ENCODE results near the gene ZBTB20. TPM values are rescaled to one million over a fixed set of nuclear protein-coding genes. Genes with fewer than 3 reads are reported as not detected.

ZBTB20 gene
- total and polyA plus RNA-seq, 4 donors = 0.74 to 77.1 (median 27.9) TPM

DNA sequence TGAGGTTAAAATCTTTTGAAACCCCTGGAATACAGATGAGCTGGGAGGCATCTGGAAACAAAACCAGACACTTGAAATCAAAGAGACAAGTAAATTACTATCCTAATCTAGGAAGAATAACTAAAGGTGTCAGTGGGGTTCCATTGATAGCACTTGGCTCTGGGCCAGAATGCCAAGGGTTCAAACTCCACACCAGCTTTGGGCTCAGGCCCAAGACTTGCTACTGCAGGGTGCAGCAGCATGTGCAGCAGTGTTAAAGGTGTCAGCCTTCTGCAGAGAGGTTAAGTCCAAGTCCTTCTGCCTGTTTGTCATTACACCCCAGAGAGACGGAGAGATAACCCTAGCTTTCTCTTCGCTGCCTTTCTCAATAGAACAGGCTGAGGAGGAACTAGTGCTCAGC, 579.3 kb downstream of the ZBTB20 start:
- WGBS, 2 donors = 93 to 96% methylated on average over 2 of the region's 2 CpGs
- H3K27me3 ChIP-seq (ENCODE audit: control insufficient read depth in 3 of 3, insufficient read depth in 3 of 3, low read length in 2 of 3) = no peaks in the 10 kb centered on the region
- DNase-seq (no peak), ATAC-seq (ENCODE audit: insufficient read depth, low FRiP score) (no peak)
- no peaks in the 10 kb centered on the region for H3K36me3 ChIP-seq (ENCODE audit: control insufficient read depth in 4 of 4, insufficient read depth in 4 of 4, low read length in 4 of 4)
- peaks cover 6 to 27% (median 10%) of the 10 kb centered on the region in 5 donors for H3K4me1 ChIP-seq (ENCODE audit: control insufficient read depth in 5 of 5, insufficient read depth in 5 of 5, low read length in 5 of 5)
- no peak overlapping the region for H3K4me3 ChIP-seq
- H3K9ac ChIP-seq (ENCODE audit: insufficient read depth in 1 of 2, low read length in 2 of 2) = no peak overlapping the region
- no peak overlapping the region for H3K27ac ChIP-seq (ENCODE audit: low read depth in 1 of 2, low read length in 1 of 2)
- no peak for TF ChIP-seq CTCF (IDR thresholded peaks at IDR 0.05; ENCODE audit: control extremely low read depth, extremely low read depth)
- H3K9me3 ChIP-seq (ENCODE audit: control insufficient read depth in 4 of 4, insufficient read depth in 3 of 4, low read length in 3 of 4) = no peaks in the 10 kb centered on the region

- peaks cover 6 to 27% (median 10%) of the 10 kb centered on the region in 5 donors for H3K4me1 ChIP-seq (ENCODE audit: control insufficient read depth in 5 of 5, insufficient read depth in 5 of 5, low read length in 5 of 5)
- no peak for DNase-seq
- H3K9ac ChIP-seq (ENCODE audit: insufficient read depth in 1 of 2, low read length in 2 of 2) = no peak overlapping the region
- no peaks in the 10 kb centered on the region for H3K9me3 ChIP-seq (ENCODE audit: control insufficient read depth in 4 of 4, insufficient read depth in 3 of 4, low read length in 3 of 4)
- no peak for TF ChIP-seq CTCF (IDR thresholded peaks at IDR 0.05; ENCODE audit: control extremely low read depth, extremely low read depth)
- H3K4me3 ChIP-seq = no peak overlapping the region
- no peaks in the 10 kb centered on the region for H3K27me3 ChIP-seq (ENCODE audit: control insufficient read depth in 3 of 3, insufficient read depth in 3 of 3, low read length in 2 of 3)
- H3K36me3 ChIP-seq (ENCODE audit: control insufficient read depth in 4 of 4, insufficient read depth in 4 of 4, low read length in 4 of 4) = no peaks in the 10 kb centered on the region
- no peak for ATAC-seq (ENCODE audit: insufficient read depth, low FRiP score)
- H3K27ac ChIP-seq (ENCODE audit: low read depth in 1 of 2, low read length in 1 of 2) = no peak overlapping the region
Measured at GRCh38 chr3:114566767-114567166, 580.3 kb downstream of the ZBTB20 start.

DNA sequence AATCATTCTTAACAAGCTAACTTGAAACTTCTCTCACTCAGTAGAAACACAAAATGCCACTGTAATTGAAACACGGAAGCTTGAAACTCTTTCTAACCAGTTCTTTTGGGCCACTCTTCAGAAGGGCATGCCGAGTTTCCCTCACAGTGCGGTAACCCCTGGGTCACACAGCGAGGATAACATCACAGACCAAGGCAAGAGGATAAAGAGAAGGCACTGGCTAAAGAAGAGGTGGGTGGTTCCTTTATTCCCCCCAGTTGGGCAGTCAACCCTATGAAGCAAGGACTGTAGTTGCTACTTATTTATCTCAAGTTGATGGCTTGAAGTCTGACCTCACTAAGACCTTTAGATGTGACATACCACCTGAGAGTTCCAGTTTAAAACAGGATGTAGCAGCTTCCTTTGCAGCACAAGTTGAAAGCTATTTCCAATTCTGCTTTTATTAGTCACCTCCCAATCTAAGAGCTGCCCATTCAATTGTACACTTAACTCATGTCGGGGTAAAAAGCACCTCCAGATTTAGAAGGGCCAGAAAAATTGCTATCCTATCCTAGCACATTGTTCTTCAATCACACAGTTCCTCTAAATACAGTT, 580.8 kb downstream of the ZBTB20 start:
- Histone ChIP-seq H3K36me3 (ENCODE audit: control insufficient read depth in 4 of 4, insufficient read depth in 4 of 4, low read length in 4 of 4) (no peaks in the 10 kb centered on the region), H3K9ac (ENCODE audit: insufficient read depth in 1 of 2, low read length in 2 of 2) (no peak overlapping the region), H3K4me1 (ENCODE audit: control insufficient read depth in 5 of 5, insufficient read depth in 5 of 5, low read length in 5 of 5) (peaks cover 6 to 22% (median 10%) of the 10 kb centered on the region in 5 donors), H3K27me3 (ENCODE audit: control insufficient read depth in 3 of 3, insufficient read depth in 3 of 3, low read length in 2 of 3) (no peaks in the 10 kb centered on the region), H3K4me3 (no peak overlapping the region), H3K9me3 (ENCODE audit: control insufficient read depth in 4 of 4, insufficient read depth in 3 of 4, low read length in 3 of 4) (no peaks in the 10 kb centered on the region), H3K27ac (ENCODE audit: low read depth in 1 of 2, low read length in 1 of 2) (no peak overlapping the region)
- no peak for TF ChIP-seq CTCF (IDR thresholded peaks at IDR 0.05; ENCODE audit: control extremely low read depth, extremely low read depth)
- DNase-seq = no peak
- no peak for ATAC-seq (ENCODE audit: insufficient read depth, low FRiP score)
- WGBS, 2 donors = 81 to 82% methylated on average over 5 of the region's 5 CpGs

DNA sequence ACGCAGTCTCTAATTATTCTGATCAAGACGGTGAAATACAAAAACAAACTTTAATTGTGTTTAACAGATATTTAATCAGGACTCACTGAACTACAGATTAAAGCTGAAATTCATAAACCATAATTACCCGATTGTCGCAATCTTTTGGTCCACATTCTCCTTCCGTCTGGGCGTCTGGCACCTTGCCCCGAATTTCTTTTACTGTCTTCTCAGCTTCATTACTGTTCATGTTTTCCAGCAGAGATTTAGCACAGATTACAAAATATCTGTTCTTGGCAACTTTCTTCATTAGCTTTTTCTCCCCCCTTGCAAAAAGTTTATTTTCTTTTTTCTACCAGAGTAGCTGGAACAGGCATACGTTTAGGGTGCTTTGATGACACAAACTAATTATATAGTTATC, 581.9 kb downstream of the ZBTB20 start:
- Histone ChIP-seq H3K9ac (ENCODE audit: insufficient read depth in 1 of 2, low read length in 2 of 2) (no peak overlapping the region), H3K4me3 (no peak overlapping the region), H3K27me3 (ENCODE audit: control insufficient read depth in 3 of 3, insufficient read depth in 3 of 3, low read length in 2 of 3) (no peaks in the 10 kb centered on the region), H3K27ac (ENCODE audit: low read depth in 1 of 2, low read length in 1 of 2) (no peak overlapping the region), H3K36me3 (ENCODE audit: control insufficient read depth in 4 of 4, insufficient read depth in 4 of 4, low read length in 4 of 4) (no peaks in the 10 kb centered on the region), H3K4me1 (ENCODE audit: control insufficient read depth in 5 of 5, insufficient read depth in 5 of 5, low read length in 5 of 5) (peaks cover 6 to 24% (median 10%) of the 10 kb centered on the region in 5 donors), H3K9me3 (ENCODE audit: control insufficient read depth in 4 of 4, insufficient read depth in 3 of 4, low read length in 3 of 4) (no peaks in the 10 kb centered on the region)
- ATAC-seq (ENCODE audit: insufficient read depth, low FRiP score) = no peak
- peak; percentile 50 to 84 (median 76) for DNase-seq
- TF ChIP-seq CTCF (IDR thresholded peaks at IDR 0.05; ENCODE audit: control extremely low read depth, extremely low read depth) = no peak
- 85 to 86% methylated on average over 8 of the region's 8 CpGs for WGBS, 2 donors
